HG03439 (cell line): ENCODE data around the gene EXOSC10.

Experiments used
- ATAC-seq: cut with Tn5 transposase; IDR thresholded peaks from one replicate; pipeline ENCODE4 v1.9.1; 2021; ENCODE audit warnings: mild to moderate bottlenecking, moderate library complexity; ENCODE audit not compliant: unreplicated experiment

The EXOSC10 gene

DNA sequence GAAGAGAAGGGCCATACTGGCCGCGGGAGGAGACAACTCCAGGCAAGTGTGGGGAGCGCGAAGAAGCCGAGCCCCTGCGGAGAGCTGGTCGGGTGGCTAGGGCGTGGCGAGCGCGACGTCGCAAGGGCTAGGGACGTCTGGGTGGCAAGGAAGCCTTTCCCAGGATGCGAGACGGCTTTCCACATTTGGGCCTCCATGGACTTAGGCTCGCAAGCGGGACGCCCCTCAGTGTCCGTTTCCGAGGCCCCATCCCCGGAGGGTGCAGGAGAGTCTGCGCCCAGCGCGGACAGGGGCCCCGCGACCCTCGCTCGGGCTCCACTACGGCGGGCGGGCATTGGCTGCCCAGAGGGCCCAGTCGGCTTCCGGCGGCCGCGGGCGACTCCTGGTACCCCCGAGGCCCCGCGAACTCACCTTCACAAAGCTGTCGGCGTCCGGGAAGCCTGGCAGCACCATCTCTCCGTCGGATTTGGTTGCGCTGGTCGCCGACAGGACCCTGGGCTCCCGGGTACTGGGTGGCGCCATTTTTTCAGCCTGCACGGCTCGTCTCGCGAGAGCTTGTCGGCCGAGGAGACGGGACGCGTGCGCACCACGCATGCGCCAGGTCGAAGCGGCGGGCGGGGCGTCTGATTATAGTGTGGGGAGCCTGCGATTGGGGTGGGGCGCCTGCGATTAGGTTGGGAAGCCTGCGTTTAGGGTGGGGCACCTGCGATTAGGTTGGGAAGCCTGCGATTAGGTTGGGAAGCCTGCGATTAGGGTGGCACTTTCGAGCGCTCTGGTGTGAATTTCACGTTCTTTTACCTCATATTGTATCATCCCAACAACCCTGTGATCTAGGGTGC, at the start of gene EXOSC10:
EXOSC10 (minus strand) TSS at position 560 of the 839 bp plus-strand sequence; CDS start at position 522, 38 bp downstream.
- ATAC-seq = peak; percentile 88

DNA sequence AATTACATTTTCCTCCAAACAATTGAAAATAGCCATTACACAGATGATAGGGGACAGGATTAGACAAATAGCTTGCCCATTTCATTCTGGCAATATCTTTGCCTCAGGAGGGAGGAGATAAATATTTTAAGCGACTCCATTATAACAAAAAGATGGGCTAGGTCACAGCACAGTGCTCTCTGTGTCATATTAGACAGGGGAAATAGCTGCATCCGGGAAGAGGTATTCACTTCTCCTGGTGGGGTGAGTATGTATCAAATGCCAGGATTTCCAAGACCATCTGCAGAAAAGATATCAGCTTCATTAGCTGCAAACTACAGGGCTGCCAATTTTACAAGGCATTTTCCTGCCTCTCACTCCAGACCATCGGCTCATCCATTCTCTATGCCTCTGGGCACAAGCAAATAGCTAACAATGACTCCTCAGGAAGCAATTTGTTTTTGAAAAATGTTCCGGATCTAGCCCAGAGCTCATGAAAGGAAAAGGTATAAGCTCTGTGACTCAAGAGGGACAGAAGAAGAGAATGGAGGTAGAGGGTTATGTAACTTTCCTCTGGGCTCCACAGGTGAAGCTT, 47.6 kb upstream of the EXOSC10 start:
- ATAC-seq = no peak

DNA sequence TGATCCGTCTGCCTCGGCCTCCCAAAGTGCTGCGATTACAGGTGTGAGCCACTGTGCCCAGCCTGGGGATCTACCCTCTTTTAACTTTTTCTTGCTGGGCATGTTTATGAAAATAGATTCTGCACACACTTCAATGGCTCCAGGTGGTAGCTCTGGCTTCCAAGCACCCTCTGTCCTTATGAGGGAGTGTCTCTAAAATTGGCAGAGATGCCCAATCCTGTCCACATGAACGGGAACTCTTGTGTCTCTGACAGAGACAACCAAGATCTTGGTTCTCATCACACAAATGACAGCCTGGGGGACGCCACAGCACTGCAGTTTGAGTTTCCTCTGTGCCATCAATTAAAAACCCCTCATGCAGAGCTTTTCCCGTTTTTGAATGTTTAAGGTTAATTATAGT, 46.1 kb upstream of the EXOSC10 start:
- no peak for ATAC-seq

GRCh38 chr1:11144570-11145256, 45.0 kb upstream of the EXOSC10 start:
- no peak for ATAC-seq

- ATAC-seq = no peak
Observed at GRCh38 chr1:11143907-11144306, 44.2 kb upstream of the EXOSC10 start.

GRCh38 chr1:11143401-11143800, 43.7 kb upstream of the EXOSC10 start:
- ATAC-seq = no peak

GRCh38 chr1:11142618-11143391, 43.1 kb upstream of the EXOSC10 start:
- no peak for ATAC-seq

DNA sequence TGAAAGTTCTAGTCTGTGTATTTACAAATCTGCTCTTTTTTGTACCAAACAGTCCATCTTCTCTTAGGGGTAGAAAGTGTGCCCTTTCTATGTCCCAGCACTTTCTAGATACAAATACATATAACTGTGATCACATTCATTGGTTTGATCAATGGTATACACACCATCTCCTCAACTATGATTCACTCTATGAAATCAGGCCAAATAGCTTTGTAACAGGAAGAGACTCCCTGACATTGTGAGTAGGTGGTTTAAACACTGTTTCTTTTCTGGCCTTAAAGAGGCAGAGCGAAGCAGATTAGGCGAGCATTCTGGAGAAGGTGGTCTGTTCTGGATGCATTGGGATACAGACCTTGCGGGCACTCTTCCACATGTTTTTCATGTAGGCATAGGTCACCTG, 39.3 kb upstream of the EXOSC10 start:
- ATAC-seq = no peak

DNA sequence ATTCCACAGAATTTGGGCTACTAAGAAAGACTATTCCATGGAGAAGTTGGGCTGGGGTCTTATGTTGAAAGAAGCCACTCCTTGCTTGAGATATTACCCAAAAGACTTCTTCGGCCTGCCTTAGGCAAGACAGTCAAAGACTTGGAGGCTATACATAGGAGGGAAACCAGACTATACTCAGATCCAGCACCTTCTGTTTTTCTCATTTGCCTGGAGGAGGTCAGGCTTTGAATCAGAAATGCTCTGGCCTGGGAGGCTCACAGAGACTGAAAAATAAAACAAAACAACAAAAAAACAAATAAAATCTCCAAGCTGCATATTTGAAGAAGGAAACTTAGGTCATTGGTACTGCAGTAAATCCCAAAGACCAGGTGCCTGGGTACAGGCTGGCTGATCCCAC, 38.4 kb upstream of the EXOSC10 start:
- ATAC-seq = no peak

DNA sequence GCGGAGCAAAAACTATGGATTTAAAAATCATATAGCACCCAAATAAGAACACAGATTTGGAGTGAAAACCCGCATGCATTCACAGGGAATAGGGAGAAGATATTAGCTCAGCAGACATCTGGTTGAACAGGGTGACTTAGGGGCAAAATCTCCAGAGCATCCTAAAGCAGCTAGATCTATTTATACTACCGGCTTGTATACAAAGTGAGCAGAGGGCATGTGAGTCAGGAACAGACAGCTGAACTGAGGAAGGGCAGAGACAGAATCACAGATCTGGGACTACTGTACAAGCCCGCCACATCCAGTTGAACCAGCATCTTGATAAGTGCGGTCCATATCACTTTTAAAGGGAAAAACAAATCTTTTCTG, 35.2 kb upstream of the EXOSC10 start:
- no peak for ATAC-seq

DNA sequence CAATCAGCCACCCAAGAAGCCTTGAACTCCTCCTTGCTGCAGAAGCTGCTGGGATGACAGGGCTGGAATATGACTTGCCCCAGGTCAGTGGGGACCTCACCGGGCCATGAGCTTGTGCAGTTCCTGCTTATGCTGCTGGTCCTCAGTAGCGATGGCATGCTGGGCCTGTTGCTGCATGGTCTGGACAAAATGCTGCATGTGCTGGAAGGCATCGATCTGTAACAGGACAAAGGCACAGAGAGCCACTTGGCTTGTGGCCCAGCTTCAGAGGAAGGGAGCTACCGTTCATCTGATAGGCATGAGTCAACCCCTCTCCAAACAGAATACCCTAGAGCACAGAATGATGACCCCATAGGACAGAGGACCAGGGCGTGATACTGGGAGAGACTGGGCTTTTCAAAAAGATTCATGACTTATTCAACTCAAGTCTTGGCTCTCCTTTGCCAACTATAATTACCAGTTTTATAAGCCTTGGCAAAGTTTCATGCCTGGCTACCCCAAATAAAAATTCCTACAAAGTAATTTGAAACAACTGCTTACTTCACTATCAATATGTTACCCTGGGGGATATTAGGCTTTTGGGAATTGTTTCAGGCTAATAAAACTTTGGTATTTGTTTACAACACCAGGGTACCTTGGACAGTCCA, 34.7 kb upstream of the EXOSC10 start:
- ATAC-seq = no peak

DNA sequence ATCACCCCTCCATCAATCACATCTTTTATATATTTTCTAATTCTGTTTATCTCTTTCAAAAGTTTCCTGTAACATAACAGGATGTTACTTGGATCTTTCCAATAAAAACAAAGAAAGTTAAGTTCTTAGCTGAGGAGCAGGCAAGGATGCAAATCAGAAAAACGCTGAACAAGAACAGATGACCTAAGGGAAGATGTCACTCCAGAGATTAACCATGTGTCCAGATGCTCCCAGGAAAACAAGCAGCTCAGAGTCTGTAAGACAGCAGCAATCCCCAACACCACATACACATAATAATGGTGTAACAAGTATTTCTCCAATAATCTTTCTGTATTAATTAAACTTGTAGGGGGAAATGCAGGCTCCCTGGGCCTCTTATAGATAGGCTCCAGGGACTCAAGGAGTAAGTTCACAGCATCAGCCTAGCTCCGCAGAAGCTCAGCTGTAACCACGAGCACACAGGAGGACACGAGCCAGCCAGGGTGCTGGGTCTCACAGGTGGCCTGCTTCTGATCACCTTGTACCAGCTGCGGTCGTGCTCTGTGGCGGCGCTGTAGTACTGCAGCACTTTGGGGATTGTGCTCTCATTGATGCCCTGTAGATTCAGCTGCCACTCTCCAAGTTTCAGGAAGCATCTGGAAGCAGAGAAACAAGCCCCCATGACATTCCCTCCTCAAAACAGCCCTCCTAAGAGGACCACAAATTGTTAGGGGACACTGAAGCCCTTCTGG, 33.1 kb upstream of the EXOSC10 start:
- no peak for ATAC-seq

- no peak for ATAC-seq
Observed at GRCh38 chr1:11131816-11132215, 32.1 kb upstream of the EXOSC10 start.

DNA sequence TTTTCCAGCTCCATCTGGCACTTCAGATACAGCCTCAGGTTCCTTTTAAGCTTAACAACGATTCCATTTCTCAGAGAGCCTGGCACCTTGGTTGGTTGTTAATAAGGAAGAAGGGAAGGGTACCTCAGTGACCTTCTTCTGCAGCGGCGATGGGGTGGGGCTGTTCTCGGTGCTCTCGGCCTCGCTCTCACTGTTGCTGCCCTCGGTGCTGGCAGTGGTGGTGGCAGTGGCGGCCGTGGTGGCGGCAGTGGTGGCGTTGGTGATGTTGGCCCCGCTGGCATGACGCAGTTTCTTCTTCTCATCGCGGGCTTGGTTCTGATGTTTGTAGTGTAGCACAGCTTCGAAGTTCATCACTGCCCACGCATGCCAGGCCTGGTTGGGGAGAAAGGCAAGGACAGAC, 30.7 kb upstream of the EXOSC10 start:
- ATAC-seq = no peak

DNA sequence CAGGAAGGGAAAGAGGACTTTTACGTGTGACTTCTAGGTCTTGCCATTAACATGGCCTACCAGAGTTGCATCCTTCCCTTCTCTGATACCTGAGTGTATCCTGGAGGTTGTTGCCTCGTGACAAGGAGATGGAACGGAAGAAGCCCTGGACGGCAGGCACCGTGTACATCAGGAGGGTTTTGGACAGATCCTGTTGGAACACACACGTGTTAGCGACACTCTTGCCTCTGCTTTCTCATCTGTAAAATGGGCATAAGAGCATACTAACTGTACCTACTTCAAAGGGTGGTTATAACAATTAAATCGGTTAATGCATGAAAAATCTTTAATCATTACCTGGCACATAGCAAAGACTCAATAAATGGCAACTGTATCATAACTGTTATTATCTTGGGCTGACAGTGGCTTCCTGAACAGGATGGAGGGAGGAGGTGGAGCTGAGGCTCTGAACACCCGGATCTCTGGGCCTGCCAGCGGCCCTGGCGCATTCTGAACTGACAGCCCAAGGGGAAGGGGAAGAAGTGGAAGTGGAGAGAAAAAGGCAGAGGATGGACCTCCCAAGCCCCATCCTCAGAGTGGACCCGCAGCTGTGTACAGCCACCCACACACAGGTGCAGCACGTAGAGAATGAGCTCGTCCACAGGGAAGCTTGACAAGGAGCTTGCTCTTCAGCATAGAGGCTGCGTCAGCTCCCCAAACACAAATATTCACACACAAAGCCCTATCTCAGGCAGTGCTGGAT, 30.2 kb upstream of the EXOSC10 start:
- no peak for ATAC-seq

- no peak for ATAC-seq
Observed at GRCh38 chr1:11126569-11126968, 26.9 kb upstream of the EXOSC10 start.

DNA sequence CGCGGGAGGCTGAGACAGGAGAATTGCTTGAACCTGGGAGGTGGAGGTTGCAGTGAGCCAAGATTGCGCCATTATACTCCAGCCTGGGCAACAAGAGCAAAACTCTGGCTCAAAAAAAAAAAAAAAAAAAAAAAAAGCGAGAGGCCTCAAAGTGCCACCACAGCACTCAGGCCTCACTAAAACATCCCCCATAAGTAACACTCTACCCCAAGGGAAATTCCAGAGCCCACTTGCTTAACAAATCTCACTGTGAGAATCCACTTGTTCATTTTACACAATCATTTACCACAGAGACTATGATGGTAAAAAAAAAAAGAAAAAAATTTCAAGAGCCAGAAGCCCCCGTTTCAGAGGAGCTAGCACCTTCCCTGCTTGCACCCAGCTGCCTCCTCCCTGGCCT, 26.3 kb upstream of the EXOSC10 start:
- ATAC-seq = no peak

- no peak for ATAC-seq
Observed at GRCh38 chr1:11124965-11125364, 25.3 kb upstream of the EXOSC10 start.

DNA sequence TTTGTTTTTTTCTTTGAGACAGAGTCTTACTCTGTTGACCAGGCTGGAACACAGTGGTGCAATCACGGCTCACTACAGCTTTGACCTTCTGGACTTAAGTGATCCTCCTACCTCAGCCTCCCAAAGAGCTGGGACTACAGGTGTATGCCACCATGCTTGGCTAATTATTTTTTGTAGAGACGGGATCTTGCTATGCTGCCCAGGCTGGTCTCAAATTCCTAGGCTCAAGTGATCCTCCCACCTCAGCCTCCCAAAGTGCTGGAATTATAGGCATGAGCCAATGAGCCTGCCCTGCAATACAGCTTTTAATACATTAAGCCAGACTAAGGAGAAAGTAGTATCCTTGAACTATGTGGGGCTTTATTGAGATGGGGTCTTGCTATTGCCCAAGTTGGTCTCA, 16.6 kb upstream of the EXOSC10 start:
- no peak for ATAC-seq
